ENCODE measurements around the gene ZNF141. TPM values are rescaled to one million over a fixed set of nuclear protein-coding genes. Genes with fewer than 3 reads are reported as not detected.

The ZNF141 gene
- total RNA-seq, 1 experiment from 2014 or later: 0.17 TPM

GRCh38 chr4:384311-385010, 46.8 kb downstream of the ZNF141 start:
- TF ChIP-seq POLR2A (IDR thresholded peaks at IDR 0.05; ENCODE audit: borderline replicate concordance, extremely low read depth, insufficient read depth, insufficient read length) (no peak), SRF (IDR thresholded peaks at IDR 0.05; ENCODE audit: low read depth) (no peak), ELF1 (IDR thresholded peaks at IDR 0.05; ENCODE audit: borderline replicate concordance, low read depth) (no peak), ATF3 (IDR thresholded peaks at IDR 0.05) (no peak), REST (IDR thresholded peaks at IDR 0.05; ENCODE audit: low read depth) (no peak), CEBPB (IDR thresholded peaks at IDR 0.05; ENCODE audit: low read depth) (no peak), EZH2phosphoT487 (IDR thresholded peaks at IDR 0.05; ENCODE audit: borderline replicate concordance) (no peak), EGR1 (IDR thresholded peaks at IDR 0.05; ENCODE audit: low read depth) (no peak), SP1 (IDR thresholded peaks at IDR 0.05; ENCODE audit: low read depth) (no peak), POLR2AphosphoS5 (IDR thresholded peaks at IDR 0.05; ENCODE audit: low read depth, low read length) (no peak), CTCF (IDR thresholded peaks at IDR 0.05 in 2 of 3, conservative IDR thresholded peaks at IDR 0.05 in 1 of 3; ENCODE audit: borderline replicate concordance in 1 of 3, insufficient read depth in 1 of 3, low read depth in 2 of 3, low read length in 2 of 3) (no peak), MAX (IDR thresholded peaks at IDR 0.05) (no peak), RAD21 (IDR thresholded peaks at IDR 0.05; ENCODE audit: low read depth) (no peak)
- Histone ChIP-seq H3K4me3 (replicated peaks in 1 of 2; ENCODE audit: low read depth in 1 of 2, low read length in 2 of 2) (no peak overlapping the region), H3K4me2 (ENCODE audit: low read length) (no peak overlapping the region), H3K9ac (ENCODE audit: low read length) (no peak overlapping the region), H3K36me3 (ENCODE audit: control insufficient read depth in 1 of 2, insufficient read depth in 2 of 2, low read length in 2 of 2) (no peaks in the 10 kb centered on the region), H2AFZ (ENCODE audit: low read depth, low read length, poor library complexity, severe bottlenecking) (no peak overlapping the region), H3K9me2 (ENCODE audit: insufficient read depth) (no peaks in the 10 kb centered on the region), H3K27me3 (ENCODE audit: insufficient read depth, low read length) (no peaks in the 10 kb centered on the region), H4K20me1 (ENCODE audit: insufficient read depth) (no peaks in the 10 kb centered on the region), H3K9me3 (ENCODE audit: control insufficient read depth in 1 of 2, insufficient read depth in 1 of 2, low read depth in 1 of 2, low read length in 2 of 2) (peaks cover 3 to 12% of the 10 kb centered on the region in 2 experiments; a peak in 2 of 4 replicates), H3K4me1 (ENCODE audit: control insufficient read depth in 1 of 2, insufficient read depth in 2 of 2, low read length in 2 of 2) (no peaks in the 10 kb centered on the region), H3K27ac (ENCODE audit: low read depth, low read length) (no peak overlapping the region), H3K79me2 (ENCODE audit: insufficient read depth, low read length) (no peaks in the 10 kb centered on the region)
- intact Hi-C loops (cut with micrococcal nuclease): no loop called here
- RAD21 ChIA-PET (ENCODE audit: low non-redundant PET in 1 of 2, low total read pairs in 2 of 2, uncharacterized antibody in 2 of 2, unreplicated experiment in 2 of 2): no interaction called here
- POLR2A ChIA-PET: no interaction called here
- no peak for ATAC-seq
- DNase-seq (ENCODE audit: low read depth, low spot score): no peak
- no TSS peak for BruUV-seq (replicated peaks)
- CTCF ChIA-PET: no interaction called here
